HG03457 (cell line): ENCODE results near the gene FAM222A.

ENCODE experiments used
- ATAC-seq: cut with Tn5 transposase; IDR thresholded peaks from one replicate; pipeline ENCODE4 v1.9.1; 2021; ENCODE audit warnings: moderate number of reproducible peaks; ENCODE audit not compliant: unreplicated experiment

FAM222A gene

DNA sequence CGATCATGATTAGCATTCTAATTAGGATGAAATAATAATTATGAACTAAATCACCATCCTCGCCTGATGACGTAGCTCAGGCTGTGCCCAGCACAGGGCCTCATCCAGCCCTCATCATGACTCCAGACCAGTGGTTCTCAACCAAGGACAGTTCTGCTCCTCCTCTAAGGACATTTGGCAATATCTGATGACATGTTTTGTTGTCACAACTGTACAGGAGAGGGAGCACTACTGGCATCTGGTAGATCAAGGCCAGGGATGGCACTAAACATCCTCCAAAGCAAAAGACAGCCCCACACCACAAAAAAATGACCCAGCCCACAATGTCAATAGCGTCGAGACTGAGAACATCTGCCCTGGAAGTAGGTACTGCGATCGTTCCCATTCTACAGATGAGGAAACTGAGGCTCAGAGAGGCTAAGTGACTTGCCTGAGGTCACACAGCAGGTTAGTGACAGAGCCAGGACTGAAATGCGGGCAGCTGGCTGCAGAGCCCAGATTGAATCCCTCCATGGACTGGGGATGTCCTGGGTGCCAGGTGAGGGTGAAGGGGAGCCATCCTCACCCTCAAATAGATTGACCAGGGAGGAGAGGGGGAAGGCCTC, 104.1 kb downstream of the FAM222A start:
- ATAC-seq: no peak

DNA sequence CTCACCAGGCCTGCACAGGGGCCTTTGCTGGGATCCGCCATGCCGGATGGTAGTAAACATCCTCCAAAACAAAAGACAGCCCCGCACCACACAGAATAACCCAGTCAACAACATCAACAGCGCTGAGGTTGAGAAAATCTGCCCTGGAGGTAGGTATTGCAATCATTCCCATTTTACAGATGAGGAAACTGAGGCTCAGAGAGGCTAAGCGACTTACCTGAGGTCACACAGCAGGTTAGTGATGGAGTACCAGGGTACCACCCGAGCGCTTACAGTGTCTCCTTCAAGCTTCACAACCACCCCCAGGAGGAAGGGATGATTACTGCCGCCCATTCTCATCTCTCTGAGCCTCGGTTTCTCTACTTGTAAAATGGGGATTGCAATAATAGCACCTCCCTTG, 104.6 kb downstream of the FAM222A start:
- ATAC-seq: no peak

DNA sequence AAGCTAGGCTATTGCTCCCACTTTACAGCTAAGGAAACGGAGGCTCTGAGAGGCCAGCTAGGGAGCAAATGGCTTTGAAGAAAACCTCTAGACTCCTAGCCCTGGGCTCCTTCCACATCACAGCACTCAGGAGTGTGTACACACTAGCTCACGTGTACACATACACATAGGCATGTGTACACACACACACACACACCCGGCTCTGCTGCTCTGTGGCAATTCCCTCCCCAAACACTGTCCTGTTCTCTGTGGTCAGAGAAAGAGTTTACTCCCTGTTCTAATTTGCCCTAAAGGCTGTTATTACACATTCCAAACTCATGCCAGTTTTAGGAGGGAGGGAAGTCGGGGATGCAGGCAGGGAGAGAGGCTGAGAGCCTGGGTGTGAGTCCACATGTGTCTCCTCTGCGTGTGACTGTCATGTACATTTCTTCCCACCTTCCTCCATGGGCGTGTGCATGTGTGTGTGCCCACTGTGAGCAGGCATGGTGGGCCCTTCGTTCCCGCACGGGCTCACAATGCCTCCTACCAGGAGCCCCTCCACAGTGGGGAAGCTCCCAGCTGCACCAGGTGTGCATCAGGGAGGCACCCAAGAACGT, 105.4 kb downstream of the FAM222A start:
- no peak for ATAC-seq
